Effector CD4-positive, alpha-beta T cell (primary cell): Measurements from ENCODE around the gene KIAA1671.
"Not testable (repeated sequence)": the region's sequence is repeated elsewhere in the genome, so short reads cannot be mapped to it uniquely, and the experiment has no call there.

ENCODE experiments used
- DNase-seq: peaks from one replicate; pipeline ENCODE4 v3.0.0-alpha.2; 2020

Gene KIAA1671

DNA sequence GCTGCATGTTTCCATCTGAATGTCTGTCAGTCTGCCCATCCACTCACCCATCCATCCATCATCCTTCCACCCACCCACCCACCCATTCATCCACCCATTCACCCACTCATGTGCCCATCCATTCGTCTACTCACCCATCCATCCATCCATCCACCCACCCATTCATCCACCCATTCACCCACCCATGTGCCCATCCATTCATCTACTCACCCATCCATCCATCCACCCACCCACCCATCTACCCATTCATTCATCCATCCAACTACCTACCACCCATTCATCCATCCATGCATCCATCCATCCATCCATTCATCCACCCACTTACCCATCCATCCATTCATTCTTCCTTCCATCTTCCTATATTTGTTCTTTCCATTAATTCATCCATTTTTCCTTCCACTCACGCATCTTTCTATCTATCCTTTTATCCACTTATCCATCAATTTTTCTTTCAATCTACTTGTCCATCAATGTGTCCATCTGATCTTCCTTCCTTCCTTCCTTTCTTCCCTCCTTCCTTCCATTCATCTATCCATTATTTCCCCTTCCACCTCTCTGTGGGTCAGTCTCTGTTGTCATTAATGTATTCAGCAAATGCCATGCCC, 255.1 kb downstream of the KIAA1671 start:
- DNase-seq, result no peak

DNA sequence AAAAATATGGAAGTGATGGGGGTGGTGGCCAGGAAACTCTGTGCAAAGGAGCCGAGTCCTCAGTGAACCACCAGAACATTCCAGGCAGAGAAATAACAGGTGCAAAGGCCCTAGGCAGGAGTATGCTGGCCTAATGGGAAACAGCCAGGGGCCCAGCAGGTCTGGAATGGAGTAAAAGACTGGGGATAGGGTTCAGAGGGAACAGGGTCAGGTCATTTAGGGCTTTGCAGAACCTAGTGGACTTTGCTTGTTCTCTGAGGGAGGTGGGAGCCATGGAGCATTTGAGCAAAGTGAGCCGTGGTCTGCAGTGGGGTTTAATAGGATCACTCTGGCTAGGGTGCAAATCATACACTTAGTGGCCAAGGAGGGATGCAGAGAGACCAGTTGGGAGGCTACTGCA, 255.8 kb downstream of the KIAA1671 start:
- DNase-seq, result no peak

DNA sequence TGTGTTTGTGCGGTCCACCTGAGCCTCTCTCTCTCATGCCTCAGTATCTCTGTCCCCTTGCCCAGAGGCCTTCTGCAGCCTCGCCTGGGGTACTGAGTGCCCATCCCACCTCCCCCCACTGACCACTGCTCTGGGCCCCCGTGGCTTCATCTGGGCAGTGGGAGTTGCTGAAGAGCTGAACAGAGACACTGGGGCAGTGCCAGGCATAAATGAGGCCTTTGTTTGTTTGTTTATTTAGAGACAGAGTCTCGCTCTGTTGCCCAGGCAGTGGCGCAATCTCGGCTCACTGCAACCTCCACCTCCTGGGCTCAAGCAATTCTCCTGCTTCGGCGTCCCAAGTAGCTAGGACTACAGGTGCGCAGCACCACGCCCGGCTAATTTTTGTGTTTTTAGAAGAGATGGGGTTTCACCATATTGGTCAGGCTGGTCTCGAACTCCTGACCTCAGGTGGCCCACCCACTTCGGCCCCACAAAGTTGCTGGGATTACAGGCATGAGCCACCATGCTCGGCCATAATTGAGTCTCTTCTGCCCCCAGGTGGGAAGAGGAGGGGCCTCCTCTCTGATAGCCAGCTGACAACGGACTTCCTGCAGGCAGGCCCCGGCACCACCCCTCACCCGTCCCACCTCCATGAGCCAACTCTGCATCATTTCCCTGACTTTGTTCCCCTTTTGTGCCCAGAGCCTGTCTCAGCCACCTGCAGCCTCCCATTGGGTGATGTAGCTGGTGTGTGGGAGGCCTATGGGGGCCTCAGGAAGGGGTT, 256.4 kb downstream of the KIAA1671 start:
- DNase-seq, result no peak

DNA sequence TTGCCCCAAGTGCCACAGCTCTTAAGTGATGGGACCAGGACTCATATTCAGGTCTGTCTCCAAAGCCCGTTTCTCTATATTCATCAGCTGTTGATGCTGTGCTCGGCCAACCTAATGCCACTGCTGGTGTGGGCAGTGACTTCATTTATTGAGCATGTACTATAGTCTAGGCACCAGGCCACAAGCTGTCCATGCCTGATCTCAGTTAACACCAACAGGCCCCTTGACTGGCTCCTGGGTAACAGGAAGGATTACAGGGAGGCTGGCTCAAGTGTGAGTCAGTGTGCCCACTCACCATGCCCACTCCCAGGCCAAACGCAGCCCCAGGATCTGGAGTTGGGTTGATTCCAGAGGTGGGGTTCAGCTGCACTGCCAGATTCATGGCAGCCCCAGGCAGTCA, 258.3 kb downstream of the KIAA1671 start:
- no peak for DNase-seq

DNA sequence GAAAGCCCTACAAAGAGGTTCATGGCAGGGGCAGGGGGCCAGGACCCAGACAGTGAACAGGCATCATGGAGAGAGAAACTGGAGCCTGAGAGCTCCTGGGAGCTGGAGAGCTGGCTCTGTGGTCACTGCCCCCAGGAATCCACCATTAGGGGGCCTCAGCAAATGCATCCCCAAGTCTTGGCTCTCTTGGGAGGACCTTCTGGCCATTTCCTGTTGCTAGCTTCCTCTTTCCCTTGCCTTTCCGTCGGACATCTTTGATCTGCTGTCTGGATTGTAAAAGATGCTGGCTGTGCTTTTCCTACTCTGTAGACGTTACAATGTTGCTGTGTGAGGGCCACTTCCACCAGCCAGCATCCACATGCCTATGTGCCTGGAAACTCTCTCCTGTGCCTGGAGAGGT, 259.8 kb downstream of the KIAA1671 start:
- no peak for DNase-seq

DNA sequence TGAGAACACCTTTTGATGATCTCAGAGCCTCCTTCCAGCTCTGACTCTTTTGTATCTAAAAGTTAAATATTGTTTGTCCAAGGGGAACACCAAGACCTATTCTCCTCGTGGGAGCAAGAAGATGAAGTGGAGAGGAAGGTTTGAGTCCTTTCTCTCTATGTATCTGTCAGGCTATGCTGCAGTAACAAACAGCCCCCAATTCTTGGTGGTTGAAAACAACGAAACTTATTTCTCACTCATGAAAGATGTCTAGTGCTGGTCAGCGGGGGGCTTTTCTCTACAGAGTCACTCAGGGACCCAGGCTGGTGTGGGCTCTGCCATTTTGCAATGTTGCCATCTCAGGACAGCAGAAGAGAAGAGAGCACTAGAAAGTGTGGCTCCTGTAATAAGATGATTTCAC, 260.7 kb downstream of the KIAA1671 start:
- DNase-seq, result no peak

DNA sequence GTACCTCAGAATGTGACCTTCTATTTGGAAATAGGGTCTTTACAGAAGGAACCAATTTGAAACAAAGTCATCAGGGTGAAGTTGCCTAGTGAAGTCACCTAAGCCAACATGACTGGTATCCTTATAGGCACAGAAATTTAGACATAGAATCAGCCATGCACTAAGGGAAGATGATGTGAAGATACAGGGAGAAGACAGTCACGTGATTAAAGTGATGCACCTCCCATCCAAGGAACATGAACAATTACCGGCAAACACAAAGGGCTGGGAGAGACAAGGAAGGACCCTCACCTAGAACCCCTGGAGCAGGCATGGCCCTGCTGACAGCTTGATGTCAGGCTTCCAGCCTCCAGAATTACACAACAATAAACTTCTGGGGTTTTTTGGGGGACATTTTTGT, 263.7 kb downstream of the KIAA1671 start:
- DNase-seq, result no peak

DNA sequence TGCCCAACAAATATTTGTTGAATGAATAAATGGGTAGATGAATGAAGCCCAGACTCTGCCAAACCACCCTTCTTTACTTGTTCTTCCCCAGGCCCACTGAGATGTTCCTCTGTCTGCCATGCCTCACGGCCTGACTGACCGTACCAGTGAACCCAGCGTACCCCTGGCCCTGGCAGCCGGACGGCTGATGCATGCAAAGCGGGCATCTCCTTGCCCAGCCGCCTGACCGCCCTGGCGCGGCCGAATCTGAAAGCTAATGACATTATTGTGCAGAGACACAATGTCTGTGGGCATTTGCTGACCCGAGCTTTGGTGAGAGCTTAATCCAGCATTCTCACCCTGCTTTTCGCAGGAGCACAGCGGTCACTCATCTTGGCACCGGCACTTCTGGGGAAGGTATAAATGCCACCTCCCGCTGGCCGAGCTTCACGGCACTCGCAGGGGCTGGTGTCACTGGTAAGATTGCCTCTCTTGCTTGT, 266.7 kb downstream of the KIAA1671 start, which contains the start of gene CRYBB2:
Gene CRYBB2 (plus strand): TSS at position 429 of the 479 bp plus-strand sequence. CDS start 1,791 bp downstream, outside the sequence.
- DNase-seq, result no peak

DNA sequence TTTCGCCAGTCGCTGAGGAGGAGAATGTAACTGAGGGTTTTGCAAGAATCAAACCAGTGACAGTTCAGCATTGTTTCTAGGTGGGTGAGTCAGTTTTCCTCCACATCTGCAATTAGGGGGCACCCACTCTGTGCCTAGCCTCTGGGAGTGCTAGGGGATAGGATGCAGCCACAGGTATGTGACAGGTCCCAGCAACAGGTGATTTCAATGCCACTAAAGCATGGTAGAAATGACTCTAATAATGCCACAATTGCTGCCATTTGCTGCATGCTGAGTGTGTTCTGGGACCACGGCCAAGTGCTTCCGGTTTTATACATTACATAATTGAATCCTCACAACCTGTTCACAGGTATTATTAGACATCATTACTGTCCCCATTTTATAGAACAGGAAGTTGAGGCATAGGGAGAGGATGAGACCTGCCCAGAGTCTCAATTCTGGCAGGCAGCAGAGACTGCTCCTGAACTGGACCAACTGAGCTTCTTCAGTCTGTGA, 267.5 kb downstream of the KIAA1671 start:
- DNase-seq, result no peak

DNA sequence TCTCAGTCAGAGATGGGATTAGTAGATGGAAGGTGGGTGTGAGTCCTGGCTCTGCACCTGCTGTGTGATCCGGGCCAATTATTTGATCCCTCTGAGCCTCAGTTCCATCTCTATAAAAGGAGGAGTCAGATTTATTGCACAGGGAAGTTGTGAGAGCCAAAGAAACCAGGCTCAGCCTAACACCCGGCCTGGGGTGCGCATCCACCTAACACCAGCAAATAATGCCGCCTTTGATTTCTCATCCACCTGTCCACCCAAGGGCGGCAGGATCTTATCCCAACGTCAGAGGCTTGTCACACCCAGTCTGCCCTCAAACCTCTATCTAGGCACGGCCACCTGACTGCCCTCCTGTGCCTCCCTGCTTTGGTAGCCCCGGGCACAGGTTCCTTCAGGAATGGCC, 269.3 kb downstream of the KIAA1671 start:
- no peak for DNase-seq

DNA sequence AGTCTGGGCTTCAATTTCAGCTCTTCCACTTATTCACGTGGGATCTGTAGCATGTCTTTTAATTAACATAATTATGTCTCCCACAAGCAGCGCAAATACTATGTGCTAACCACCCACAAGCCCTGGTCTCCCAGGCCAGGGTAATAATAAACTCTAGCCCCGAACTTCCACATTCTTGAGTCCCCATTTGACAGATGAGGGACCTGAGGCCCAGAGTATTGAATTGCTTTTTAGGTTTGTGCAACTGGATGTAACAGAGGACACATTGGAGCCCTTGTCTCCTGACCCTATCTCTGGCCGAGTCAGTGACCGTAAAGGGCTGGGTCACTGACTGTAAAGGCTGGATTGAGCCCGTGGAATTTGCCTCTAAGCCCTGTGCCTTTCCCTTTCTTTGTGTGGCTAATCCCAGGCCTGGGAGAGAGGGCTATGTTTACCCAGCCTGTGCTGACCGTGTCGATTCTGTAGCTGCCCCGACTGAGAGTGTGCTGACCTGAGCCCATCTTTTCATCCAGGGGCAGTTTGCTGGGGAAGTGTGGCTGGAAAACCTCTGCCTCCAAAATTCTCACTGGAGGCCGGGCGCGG, 270.8 kb downstream of the KIAA1671 start:
- no peak for DNase-seq

DNA sequence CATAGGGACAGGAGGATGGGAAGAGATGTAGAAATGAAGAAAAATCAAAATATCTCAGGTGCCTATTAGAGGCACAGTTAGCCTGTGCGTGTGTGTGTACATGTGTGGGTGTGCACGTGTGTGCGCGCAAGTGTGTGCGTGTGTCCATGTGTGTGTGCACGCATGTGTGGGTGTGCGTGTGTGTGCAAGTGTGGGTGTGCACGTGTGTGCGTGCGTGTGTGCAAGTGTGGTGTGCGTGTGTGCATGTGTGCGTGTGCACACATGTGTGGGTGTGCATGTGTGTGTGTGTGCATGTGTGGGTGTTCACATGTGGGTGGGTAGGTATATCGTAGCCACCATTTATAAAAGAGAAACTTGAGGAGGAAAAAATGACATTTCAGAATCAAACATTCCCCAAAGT, 276.3 kb downstream of the KIAA1671 start:
- DNase-seq, result no peak

DNA sequence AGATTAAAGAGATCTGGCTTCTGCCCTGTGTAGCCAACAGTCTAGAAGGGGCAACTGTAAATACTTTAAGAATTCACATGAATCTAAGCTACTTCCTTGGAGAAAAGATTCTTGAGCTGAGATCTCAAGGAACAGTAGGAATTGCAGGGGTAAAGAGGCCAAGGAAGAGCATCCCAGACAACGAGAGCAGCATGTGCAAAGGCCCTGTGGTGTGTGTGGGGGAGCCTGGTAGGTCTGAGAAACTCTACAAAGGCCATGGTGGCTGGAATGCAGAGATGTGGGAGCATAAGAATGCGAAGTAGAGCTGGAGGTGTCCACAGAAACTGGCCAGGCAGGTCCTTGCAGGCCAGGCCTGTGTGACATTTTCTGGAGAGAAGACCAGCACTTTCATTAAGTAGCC, 278.2 kb downstream of the KIAA1671 start:
- DNase-seq, result not testable (repeated sequence)

DNA sequence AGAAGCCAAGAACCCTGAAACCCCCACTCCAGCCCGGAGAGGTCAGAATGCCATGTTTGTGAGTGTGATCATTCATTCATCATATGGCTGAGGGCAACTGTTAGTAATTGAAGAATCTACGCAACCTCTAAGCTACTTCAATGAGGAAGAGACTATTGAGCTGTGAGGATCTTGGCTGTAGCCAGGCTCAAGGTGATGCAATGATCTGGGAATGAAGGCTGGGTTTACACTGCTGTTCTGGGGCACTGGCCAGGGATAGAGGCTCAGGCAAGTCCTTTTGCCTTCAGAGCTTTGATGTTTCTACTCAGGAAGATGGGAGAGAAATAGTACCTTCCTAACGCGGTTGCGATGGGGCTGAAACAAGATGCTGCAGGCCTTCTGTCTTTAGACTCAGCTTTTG, 279.8 kb downstream of the KIAA1671 start:
- DNase-seq, result no peak

DNA sequence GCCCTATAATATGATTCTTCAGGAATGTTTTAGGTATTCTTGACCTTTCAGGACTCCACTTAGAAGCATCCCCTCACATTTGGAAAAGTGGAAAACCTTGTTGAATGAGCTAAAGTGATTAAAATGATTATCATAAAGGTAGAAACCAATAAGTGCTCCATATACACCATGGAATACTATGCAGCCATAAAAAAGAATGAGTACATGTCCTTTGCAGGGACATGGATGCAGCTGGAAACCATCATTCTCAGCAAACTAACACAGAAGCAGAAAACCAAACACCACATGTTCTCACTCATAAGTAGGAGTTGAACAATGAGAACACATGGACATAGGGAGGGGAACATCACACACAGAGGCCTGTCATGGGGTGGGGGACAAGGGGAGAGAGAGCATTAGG, 281.2 kb downstream of the KIAA1671 start:
- DNase-seq, result not testable (repeated sequence)

DNA sequence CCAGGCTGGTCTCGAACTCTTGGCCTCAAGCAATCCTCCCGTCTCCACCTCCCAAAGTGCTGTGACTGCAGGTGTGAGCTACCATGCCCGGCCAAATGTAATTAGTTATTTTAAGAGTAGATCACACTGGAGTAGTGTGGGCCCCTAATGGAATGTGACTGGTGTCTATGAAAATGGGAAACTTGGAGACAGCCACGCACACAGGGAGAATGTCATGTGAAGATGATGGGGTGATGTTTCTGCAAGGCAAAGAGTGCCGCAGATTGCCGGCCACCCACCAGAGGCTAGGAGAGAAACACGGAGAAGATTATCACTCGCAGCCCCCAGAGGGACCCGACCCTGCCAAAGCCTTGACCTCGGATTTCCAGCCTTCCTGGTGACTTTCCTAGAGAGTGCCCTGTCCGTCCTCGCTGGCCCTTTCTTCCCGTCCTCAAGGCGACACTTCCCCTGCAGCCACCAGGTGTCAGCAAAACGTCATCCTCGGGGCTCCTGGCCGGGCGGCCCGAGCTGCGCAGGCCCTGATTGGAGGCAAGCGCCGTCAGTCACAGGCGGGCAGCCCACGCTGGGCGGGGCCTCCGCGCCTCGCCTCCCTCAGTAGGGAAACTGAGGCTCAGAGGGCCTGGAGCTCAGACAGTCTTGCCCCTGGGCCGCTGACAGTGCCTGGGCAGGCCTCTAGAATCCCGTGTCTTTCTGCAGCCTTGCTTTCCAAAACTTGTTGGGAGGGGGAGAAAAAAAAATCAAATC, 283.2 kb downstream of the KIAA1671 start:
- DNase-seq, result peak; percentile 19

DNA sequence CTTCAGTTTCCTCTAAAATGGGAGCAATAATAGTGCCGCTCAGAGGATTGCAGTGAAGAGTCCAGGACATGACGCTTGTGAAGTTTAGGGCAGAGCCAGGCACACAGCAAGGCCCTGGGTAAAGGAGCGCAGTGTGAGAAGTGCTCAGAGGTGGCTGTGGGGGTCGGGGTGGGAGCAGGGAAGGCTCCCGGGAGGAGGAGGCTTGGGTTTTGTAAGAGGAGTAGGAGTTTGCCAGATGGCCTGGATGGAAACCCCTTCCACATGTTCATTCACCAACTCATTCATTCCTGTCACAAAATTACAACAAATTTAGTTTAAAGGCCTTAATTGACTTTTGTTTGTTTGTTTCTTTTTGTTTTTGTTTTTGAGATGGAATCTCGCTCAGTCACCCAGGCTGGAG, 283.9 kb downstream of the KIAA1671 start:
- DNase-seq, result no peak

DNA sequence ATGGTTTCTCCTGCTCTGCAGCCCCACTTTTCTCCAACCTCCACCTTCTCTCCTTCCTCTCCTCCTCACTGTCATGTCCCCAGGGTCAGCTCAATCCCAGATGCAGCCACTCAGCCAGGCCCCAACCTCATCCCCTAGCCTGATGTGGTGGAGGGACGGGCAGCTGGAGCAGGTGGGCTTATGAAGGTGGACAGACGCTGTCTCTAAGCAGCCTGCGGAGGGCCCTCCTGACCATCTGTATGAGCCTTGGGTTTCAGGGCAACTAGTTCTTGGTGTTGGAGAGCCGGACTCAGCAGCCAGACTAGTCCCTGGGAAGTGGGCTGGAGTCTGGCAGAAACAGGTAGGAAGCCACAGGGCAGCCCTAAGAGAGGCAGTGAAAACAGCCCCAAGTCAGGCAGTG, 285.0 kb downstream of the KIAA1671 start:
- no peak for DNase-seq

DNA sequence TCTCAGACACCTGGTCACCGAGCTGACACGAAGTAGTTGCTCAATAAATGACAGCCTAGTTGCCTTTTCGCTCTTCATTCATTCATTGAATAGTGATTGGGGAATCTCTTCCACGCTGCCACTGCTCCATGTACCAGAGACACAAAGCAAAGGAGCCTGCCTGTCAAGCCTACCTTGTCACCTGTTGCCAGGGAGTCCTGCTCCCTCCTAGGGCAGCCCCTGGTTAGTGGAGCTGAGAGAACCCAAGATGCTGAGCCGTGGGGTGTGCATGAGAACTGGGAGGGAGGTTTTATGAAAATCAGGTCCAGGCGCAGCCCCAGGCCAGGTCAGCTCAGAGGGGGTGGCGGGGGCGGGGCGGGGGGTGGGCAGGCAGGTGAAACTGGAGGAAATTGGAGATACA, 285.5 kb downstream of the KIAA1671 start:
- DNase-seq, result not testable (repeated sequence)
